Colonic mucosa (tissue), 4 donors: Measurements from ENCODE around the gene UACA. TPM values are rescaled to one million over a fixed set of nuclear protein-coding genes. Genes with fewer than 3 reads are reported as not detected.

Experiments
- DNase-seq: peaks from one replicate; pipeline ENCODE4 v3.0.0-alpha.2; 2020
- H3K27ac ChIP-seq: fragments of 200-600 bp; one replicate; pipeline ENCODE4 v1.8.0; 2021
- H3K27me3 ChIP-seq: fragments of 200-600 bp; one replicate; pipeline ENCODE4 v1.8.0; 2021
- H3K36me3 ChIP-seq: fragments of 200-600 bp; one replicate; pipeline ENCODE4 v1.8.0; 2021
- H3K4me1 ChIP-seq: fragments of 200-600 bp; one replicate; pipeline ENCODE4 v1.8.0; 2021; ENCODE audit warnings: mild to moderate bottlenecking
- H3K4me3 ChIP-seq: fragments of 200-600 bp; one replicate; pipeline ENCODE4 v1.8.0; 2021
- H3K9ac ChIP-seq, 2 donors: one replicate each; pipeline ENCODE4 v1.7.0; 2013; ENCODE audit warnings: control low read depth in 2 of 2, low read depth in 2 of 2, low read length in 2 of 2
- H3K9me3 ChIP-seq: fragments of 200-600 bp; one replicate; pipeline ENCODE4 v1.8.0; 2021
- intact Hi-C: fragments of 100-400 bp; cut with DNase I; formaldehyde crosslinking; loops from one replicate; pipeline ENCODE4 v1.14.1; 2022
- total RNA-seq, 2 donors: library from RNA; stranded (reverse); fragmentation: NEBNext Ultra II Directional in 1 of 2; extraction: Animal tissue kit (Norgen Biotek cat#: 25700) in 1 of 2; gene quantifications; one replicate each; pipeline ENCODE4 v1.2.1, GENCODE V29; 2021
- TF ChIP-seq, protein P1 (sequence below): fragments of 200-600 bp; IDR thresholded peaks from one replicate; pipeline ENCODE4 v1.8.0; 2022; ENCODE audit warnings: antibody characterized with exemption, mild to moderate bottlenecking
- donor health status: healthy.
- donor health status: DM: no; HTN: no; CAD: no.
- donor health status: DM: no; HTN: no; CAD: no.

Gene UACA
- total RNA-seq, 2 donors from 2014 or later, result 55.4 to 57.3 TPM

DNA sequence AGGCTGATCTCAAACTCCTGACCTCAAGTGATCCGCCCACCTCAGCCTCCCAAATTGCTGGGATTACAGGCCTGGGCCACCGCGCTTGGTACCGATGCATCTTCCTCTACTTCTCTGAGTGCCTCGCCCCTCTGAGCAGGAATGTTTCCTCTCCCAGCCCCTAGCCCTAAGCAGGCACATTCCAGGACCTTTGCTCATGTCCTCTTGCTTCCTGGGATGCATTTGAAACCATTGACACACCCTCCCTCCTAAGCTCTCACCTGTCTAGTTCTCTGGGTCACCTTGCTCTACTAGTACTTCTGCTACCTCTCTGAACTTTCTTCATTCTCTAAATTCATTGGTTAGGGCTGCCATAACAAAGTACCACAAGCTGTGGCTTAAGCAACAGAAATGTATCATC, 17.9 kb upstream of the UACA start:
- Histone ChIP-seq H3K9me3 (no peaks in the 10 kb centered on the region), H3K4me1 (no peaks in the 10 kb centered on the region), H3K9ac (no peak overlapping the region), H3K27ac (no peak overlapping the region), H3K4me3 (no peak overlapping the region), H3K27me3 (no peaks in the 10 kb centered on the region), H3K36me3 (no peaks in the 10 kb centered on the region)
- DNase-seq, result no peak
- intact Hi-C loops, result no loop called here
- TF ChIP-seq, protein P1, sequence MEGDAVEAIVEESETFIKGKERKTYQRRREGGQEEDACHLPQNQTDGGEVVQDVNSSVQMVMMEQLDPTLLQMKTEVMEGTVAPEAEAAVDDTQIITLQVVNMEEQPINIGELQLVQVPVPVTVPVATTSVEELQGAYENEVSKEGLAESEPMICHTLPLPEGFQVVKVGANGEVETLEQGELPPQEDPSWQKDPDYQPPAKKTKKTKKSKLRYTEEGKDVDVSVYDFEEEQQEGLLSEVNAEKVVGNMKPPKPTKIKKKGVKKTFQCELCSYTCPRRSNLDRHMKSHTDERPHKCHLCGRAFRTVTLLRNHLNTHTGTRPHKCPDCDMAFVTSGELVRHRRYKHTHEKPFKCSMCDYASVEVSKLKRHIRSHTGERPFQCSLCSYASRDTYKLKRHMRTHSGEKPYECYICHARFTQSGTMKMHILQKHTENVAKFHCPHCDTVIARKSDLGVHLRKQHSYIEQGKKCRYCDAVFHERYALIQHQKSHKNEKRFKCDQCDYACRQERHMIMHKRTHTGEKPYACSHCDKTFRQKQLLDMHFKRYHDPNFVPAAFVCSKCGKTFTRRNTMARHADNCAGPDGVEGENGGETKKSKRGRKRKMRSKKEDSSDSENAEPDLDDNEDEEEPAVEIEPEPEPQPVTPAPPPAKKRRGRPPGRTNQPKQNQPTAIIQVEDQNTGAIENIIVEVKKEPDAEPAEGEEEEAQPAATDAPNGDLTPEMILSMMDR, result no peak

DNA sequence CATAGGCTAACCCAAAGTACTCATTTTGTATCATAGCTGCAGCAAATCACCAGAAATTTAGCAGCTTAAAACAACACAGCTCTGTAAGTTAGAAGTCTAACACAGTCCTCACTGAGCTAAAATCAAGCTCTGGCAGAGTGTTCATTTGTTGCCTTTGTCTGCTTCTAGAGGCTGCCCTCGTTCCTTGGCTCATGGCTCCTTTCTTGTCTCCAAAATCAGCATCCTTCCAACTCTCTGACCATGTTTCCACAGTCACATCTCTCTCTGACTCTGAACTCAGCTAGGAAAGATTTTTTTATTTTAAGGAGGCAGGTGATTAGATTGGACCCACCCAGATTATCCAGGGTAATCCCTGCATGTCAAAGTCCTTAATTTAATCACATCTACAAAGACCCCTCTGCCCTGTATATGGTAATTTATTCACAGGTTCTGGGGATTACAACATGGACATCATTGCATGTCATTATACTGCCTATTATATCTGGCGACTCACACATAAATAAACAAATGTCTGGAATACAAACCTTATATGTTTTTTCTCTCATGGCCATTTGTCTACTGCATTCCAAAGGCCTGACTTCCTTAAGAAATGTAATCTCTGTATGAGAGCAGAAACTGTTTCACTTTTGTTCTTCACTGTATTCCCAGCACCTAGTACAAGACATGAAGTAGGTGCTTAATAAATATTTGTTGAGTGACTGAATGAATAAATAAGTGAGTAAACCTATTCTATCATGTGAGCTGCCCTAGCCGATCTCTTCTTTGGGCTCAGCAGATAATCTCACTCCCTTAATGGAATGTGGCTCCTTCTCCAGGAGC, 15.1 kb upstream of the UACA start:
- intact Hi-C loops, result no loop called here
- no peak for DNase-seq
- no peak overlapping the region for H3K4me3 ChIP-seq
- no peaks in the 10 kb centered on the region for H3K4me1 ChIP-seq
- H3K9ac ChIP-seq, result no peak overlapping the region
- no peaks in the 10 kb centered on the region for H3K36me3 ChIP-seq
- H3K27ac ChIP-seq, result no peak overlapping the region
- no peaks in the 10 kb centered on the region for H3K9me3 ChIP-seq
- no peaks in the 10 kb centered on the region for H3K27me3 ChIP-seq
- TF ChIP-seq, protein P1, result no peak

DNA sequence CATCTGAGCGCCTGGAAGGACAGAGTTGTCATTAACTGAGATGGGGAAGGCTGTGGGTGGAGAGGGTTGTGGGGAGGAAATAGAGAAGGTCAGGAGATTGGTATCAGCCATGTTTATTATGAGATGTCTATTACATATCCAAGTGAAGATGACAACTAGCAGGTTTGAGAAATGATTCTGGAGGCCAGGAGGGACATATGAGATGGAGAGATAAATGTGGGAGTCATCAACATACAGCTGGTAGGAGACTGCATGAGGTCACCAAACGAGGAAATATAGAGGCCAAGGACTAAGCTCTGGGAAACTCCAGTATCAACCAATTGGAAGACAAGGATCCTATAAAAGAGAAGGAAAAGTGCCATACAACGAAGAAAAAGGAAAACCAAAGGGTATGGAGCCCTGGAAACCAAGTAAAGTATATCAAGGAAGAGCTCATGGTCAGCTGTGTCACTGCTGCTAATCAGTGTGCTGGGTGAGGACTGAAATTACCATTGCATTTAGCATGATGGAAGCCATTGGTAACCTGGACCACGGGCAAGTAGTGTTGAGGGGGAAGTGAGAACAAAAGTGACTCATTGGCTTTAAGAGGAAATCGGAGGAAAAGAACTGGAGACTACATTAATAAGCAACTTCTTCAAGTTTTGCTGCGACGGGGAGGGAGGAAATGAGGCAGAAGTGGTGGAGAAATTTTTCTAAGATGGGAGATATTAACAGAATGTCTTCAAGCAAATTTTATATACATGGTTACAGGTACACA, 14.0 kb upstream of the UACA start:
- Histone ChIP-seq H3K4me1 (no peaks in the 10 kb centered on the region), H3K9me3 (no peaks in the 10 kb centered on the region), H3K27ac (no peak overlapping the region), H3K9ac (no peak overlapping the region), H3K27me3 (no peaks in the 10 kb centered on the region), H3K4me3 (no peak overlapping the region), H3K36me3 (no peaks in the 10 kb centered on the region)
- intact Hi-C loops, result no loop called here
- TF ChIP-seq, protein P1, result no peak
- no peak for DNase-seq

DNA sequence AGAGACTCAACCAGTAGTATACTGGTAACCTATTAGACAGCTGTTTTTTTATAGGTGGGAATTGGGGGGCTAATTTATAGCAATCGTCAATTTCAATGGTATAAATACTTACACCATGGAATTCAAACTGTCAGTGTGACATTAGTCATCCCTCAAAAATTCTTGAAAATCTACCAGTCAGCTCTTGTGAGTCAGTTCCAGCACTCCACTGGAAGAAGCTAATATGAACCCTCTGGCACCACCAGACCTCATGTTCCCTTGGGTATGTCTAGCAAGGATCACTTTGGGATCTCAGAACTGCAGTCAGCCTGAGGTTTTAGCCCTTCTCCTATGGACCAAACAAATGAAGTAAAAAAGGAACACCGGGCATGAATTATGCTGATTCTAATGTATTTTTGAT, 11.8 kb upstream of the UACA start:
- intact Hi-C loops, result no loop called here
- TF ChIP-seq, protein P1, result no peak
- Histone ChIP-seq H3K4me1 (peaks cover 3% of the 10 kb centered on the region), H3K27me3 (no peaks in the 10 kb centered on the region), H3K9ac (no peak overlapping the region), H3K4me3 (no peak overlapping the region), H3K27ac (no peak overlapping the region), H3K9me3 (no peaks in the 10 kb centered on the region), H3K36me3 (no peaks in the 10 kb centered on the region)
- no peak for DNase-seq

DNA sequence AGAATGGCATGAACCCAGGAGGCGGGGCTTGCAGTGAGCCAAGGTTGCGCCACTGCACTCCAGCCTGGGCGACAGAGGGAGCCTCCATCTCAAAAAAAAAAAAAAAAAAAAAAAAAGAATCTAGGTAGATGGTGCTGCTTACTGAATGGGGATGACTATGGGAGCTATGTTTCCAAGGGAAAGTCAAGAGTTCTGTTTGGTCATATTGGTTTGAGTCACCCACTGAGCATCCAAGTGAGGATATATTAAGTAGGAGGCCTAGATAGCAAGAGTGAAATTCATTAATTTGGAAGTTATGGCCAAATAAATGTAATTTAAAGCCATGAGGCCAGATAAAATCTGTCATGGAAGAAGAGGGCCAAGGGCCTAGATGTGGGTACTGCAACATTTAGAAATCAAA, 9.0 kb upstream of the UACA start:
- no peak overlapping the region for H3K9ac ChIP-seq
- DNase-seq, result no peak
- H3K4me3 ChIP-seq, result no peak overlapping the region
- TF ChIP-seq, protein P1, result no peak
- intact Hi-C loops, result no loop called here
- no peaks in the 10 kb centered on the region for H3K9me3 ChIP-seq
- H3K27me3 ChIP-seq, result no peaks in the 10 kb centered on the region
- no peak overlapping the region for H3K27ac ChIP-seq
- H3K36me3 ChIP-seq, result no peaks in the 10 kb centered on the region
- peaks cover 3% of the 10 kb centered on the region for H3K4me1 ChIP-seq
